ENCODE measurements around the gene DNAJA2.

DNA sequence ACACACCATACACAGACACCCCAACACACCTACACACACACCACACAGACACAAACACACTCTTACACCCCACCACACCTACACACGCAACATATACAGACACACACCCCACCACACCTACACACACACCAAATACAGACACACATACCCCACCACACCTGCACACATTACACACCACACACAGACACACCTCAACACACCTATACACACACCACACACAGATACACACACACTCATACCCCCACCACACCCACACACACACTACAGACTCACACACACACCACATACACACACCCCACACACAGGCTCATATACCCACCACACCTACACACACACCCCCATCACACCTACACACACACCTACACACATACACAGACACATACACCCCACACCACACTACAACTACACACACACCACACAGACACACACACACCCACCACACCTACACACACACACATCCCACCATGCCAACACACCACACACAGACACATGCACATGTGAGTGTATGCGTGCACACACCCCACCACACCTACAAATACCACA lies 57.9 kb downstream of the DNAJA2 start:
- TF ChIP-seq CTCF (IDR thresholded peaks at IDR 0.05): no peak
- no peak for TF ChIP-seq POLR2AphosphoS5 (IDR thresholded peaks at IDR 0.05)
- TF ChIP-seq POLR2A (IDR thresholded peaks at IDR 0.05): no peak
- no peak for TF ChIP-seq EP300 (IDR thresholded peaks at IDR 0.05)

All from sigmoid colon (tissue), 4 donors.